Measurements from ENCODE around the gene TFEC. TPM values are rescaled to one million over a fixed set of nuclear protein-coding genes. Genes with fewer than 3 reads are reported as not detected.
"Not testable (repeated sequence)": the region's sequence is repeated elsewhere in the genome, so short reads cannot be mapped to it uniquely, and the experiment has no call there.

TFEC gene, protein sequence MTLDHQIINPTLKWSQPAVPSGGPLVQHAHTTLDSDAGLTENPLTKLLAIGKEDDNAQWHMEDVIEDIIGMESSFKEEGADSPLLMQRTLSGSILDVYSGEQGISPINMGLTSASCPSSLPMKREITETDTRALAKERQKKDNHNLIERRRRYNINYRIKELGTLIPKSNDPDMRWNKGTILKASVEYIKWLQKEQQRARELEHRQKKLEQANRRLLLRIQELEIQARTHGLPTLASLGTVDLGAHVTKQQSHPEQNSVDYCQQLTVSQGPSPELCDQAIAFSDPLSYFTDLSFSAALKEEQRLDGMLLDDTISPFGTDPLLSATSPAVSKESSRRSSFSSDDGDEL
- under 1 TPM; 0.14 to 0.16 TPM for total RNA-seq

DNA sequence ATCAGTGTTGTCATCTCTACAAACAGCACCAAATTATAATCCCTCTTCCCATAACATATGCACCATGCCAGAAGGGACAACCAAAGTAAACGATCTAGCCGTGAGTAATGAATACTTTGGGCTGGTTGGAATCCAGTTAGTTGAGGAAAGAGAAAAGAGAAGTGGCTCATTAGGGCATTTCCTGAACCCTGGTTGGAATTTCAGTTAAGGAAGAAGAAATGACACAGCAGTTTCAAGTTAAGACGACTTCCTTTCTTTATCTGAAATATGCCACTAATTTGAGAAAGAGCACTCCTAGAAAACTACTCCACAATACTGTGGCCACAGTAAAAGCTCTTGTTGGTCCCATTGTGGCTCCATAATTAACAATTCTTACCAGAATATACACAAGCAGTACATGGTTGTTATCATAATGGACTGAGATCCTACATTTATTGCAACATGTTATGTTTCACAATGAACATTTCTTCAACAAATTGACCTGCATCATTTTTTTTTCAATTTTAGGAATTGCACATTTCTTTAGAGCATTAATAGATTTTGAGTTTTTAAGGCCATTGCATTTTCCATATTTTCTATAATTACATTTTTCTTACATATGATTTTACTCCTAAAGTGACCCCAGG lies at the start of gene TFEC:
TSS of gene TFEC (minus strand) at position 113 of the 626 bp plus-strand sequence. CDS start 46,322 bp downstream, outside the sequence.
- Mint-ChIP-seq H3K27ac (no peak within 1 kb of the TSS), H3K27me3 (peaks cover 6% of the 10 kb centered on the region), H3K9me3 (no peaks in the 10 kb centered on the region), H3K36me3 (no peaks in the 10 kb centered on the region), H3K4me3 (no peak within 1 kb of the TSS), H3K4me1 (no peaks in the 10 kb centered on the region)
- DNase-seq: no peak

DNA sequence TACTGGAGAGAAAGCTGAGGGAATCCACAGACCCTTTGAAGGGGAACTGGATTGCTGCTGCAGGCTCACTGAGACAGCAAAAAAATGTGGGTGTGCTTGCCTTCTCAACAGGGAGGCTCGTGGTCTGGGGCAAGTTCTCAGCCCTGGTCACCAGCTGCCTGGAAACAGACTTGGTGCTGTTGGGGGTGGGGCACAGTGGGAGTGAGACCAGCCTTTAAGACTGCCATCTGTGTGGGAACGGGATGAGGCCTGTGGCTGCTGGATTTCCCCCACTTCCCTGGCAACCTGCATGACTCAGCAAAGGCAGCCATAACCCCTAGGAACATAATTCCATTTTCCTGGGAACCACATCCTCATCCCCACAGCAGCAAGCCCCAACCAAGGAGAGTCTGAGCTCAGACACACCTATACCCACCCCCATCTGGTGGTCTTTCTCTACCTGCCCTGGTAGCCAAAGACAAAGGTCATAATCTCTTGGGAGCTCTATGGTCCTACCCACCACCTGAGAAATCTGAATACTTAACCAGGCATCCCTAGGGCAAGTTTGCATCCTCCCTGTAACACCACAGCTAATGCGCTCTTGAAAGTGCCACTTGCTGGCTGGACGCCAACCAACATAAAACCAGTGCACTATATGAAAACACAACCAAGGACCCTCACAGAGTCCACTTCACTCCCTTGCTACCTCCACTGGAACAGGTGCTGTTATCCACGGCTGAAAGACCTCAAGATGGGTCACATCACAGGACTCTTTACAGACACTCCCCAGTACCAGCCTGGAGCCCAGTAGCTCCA lies 45.0 kb upstream of the TFEC start:
- H3K27ac Mint-ChIP-seq: no peak overlapping the region
- no peak for DNase-seq
- H3K4me3 Mint-ChIP-seq: no peak overlapping the region
- no peaks in the 10 kb centered on the region for H3K4me1 Mint-ChIP-seq
- no peaks in the 10 kb centered on the region for H3K36me3 Mint-ChIP-seq
- H3K27me3 Mint-ChIP-seq: no peaks in the 10 kb centered on the region
- H3K9me3 Mint-ChIP-seq: peaks cover 6% of the 10 kb centered on the region

DNA sequence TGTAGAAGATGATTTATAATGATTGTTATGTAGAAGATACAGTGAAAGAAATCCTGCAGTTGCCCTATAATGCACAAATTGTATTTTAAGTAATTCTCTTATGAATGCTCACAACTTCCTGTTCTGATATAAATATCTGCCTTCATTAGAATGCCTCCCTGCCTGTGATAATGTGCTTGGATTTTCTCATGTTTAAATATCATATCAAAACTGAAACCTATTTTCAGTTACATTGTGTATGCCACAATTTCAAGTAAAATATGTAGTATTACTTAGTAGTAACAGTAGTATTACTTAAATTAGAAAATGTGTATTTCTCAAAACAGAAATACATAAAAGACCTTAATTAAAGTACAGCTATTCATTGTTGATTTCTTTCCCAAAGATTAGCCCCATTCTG lies 41.1 kb upstream of the TFEC start:
- no peak overlapping the region for H3K4me3 Mint-ChIP-seq
- H3K9me3 Mint-ChIP-seq: no peaks in the 10 kb centered on the region
- no peak overlapping the region for H3K27ac Mint-ChIP-seq
- no peaks in the 10 kb centered on the region for H3K36me3 Mint-ChIP-seq
- no peak for DNase-seq
- no peaks in the 10 kb centered on the region for H3K4me1 Mint-ChIP-seq
- H3K27me3 Mint-ChIP-seq: no peaks in the 10 kb centered on the region

DNA sequence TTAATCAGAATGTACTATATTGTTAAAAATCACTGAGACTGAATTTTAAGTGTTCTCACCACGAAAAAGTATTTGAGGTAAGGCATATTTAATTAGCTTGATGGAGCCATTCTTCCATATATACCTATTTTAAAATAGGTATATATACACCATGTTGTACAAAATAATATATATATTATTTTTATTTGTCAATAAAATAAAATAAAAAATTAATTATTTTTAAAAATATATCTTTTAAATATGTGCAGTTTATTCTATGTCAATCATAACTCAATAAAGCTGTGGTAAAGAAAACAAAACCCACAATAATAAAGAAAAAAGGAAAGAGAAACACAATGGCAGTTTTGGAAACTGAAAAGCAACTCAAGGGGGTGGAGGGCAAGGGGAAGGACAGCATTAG lies 33.6 kb upstream of the TFEC start:
- no peak overlapping the region for H3K27ac Mint-ChIP-seq
- no peak for DNase-seq
- no peaks in the 10 kb centered on the region for H3K9me3 Mint-ChIP-seq
- no peaks in the 10 kb centered on the region for H3K36me3 Mint-ChIP-seq
- H3K4me1 Mint-ChIP-seq: no peaks in the 10 kb centered on the region
- H3K27me3 Mint-ChIP-seq: no peaks in the 10 kb centered on the region
- no peak overlapping the region for H3K4me3 Mint-ChIP-seq

DNA sequence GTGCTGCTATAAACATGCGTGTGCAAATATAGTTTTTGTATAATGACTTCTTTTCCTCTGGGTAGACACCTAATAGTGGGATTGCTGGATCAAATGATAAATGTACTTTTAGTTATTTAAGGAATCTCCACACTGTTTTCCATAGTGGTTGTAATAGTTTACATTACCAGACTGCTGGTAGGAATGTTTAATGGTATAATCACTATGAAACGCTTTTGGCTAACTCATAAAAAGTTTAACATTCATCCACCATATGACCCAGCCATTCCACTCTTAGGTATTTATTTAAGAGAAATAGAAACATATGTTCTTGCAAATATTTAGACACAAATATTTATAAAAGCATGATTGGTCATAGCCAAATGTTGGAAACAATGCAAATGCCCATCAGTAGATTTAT lies 32.1 kb upstream of the TFEC start:
- Mint-ChIP-seq H3K9me3 (no peaks in the 10 kb centered on the region), H3K27ac (no peak overlapping the region), H3K36me3 (no peaks in the 10 kb centered on the region), H3K27me3 (no peaks in the 10 kb centered on the region), H3K4me3 (no peak overlapping the region), H3K4me1 (no peaks in the 10 kb centered on the region)
- DNase-seq: no peak

DNA sequence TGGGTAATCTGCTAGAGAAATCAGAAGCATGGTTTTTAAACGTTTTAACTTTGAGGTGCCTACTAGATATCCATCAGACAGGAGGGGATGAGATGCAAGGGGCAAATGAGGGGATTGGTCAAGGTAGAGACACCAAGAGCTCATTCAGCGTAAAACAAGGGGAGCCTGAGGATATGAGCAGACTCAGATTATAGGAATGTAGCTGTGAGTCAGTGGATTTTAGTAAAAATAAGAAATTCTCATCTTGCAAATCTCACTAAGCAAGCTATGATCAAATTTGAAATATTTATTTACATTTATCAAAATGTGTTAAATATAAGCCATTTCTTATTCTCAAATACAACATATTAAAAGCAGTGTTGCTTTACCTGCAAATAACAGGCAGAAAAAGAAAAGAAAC lies 21.4 kb upstream of the TFEC start:
- Mint-ChIP-seq H3K4me3 (no peak overlapping the region), H3K9me3 (no peaks in the 10 kb centered on the region), H3K27me3 (no peaks in the 10 kb centered on the region), H3K36me3 (no peaks in the 10 kb centered on the region), H3K27ac (no peak overlapping the region), H3K4me1 (no peaks in the 10 kb centered on the region)
- DNase-seq: no peak

DNA sequence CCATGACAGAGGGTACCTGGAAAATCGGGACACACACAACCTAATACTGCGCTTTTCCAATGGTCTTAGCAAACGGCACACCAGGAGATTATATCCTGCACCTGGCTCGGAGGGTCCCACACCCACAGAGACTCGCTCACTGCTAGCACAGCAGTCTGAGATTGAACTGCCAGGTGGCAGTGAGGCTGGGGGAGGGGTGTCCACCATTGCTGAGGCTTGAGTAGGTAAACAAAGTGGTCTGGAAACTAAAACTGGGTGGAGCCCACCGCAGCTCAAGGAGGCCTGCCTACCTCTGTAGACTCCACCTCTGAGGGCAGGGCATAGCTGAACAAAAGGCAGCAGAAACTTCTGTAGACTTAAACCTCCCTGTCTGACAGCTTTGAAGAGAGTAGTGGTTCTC lies 16.7 kb upstream of the TFEC start:
- DNase-seq, H3K27ac Mint-ChIP-seq, H3K4me1 Mint-ChIP-seq, H3K4me3 Mint-ChIP-seq, H3K9me3 Mint-ChIP-seq, H3K36me3 Mint-ChIP-seq, H3K27me3 Mint-ChIP-seq: not testable (repeated sequence)

DNA sequence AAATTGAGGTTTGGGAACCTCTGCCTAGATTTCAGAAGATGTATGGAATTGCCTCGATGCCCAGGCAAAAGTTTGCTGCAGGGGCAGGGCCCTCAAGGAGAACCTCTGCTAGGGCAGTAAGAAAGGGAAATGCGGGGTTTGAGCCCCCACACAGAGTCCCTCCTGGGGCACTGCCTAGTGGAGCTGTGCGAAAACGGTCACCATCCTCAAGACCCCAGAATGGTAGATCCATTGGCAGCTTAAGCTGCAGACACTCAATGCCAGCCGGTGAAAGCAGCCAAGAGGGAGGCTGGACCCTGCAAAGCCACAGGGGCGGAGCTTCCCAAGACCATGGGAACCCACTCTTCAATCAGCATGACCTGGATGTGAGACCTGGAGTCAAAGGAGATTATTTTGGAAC lies 15.0 kb upstream of the TFEC start:
- Mint-ChIP-seq H3K27ac (no peak overlapping the region), H3K27me3 (no peaks in the 10 kb centered on the region), H3K36me3 (no peaks in the 10 kb centered on the region)

DNA sequence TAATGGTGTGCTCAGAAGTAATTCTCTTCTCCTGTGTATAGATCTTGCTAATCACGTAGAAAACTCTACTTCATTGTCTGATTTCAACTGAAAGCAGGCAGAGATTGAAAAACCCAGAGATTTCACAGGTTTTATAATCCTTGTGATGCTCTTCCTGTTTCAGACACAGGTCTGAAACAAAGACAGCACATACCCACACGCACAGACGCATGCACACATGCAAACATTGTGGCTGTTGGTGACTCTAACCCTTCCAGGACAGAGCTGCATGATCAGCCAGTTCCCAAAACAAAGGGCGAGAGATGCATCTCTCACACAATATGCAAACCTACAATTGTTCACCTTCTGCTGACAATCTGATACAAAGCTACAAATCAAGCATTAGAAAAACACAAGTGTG lies 11.1 kb upstream of the TFEC start:
- Mint-ChIP-seq H3K4me3 (no peak overlapping the region), H3K27ac (no peak overlapping the region), H3K36me3 (no peaks in the 10 kb centered on the region), H3K27me3 (peaks cover 3% of the 10 kb centered on the region), H3K9me3 (peaks cover 2% of the 10 kb centered on the region), H3K4me1 (no peaks in the 10 kb centered on the region)
- DNase-seq: no peak

More for the DNA sequence above, 15.0 kb upstream of the TFEC start:
- DNase-seq: no peak
- Mint-ChIP-seq H3K9me3 (peaks cover 2% of the 10 kb centered on the region), H3K4me1 (no peaks in the 10 kb centered on the region), H3K4me3 (no peak overlapping the region)

DNA sequence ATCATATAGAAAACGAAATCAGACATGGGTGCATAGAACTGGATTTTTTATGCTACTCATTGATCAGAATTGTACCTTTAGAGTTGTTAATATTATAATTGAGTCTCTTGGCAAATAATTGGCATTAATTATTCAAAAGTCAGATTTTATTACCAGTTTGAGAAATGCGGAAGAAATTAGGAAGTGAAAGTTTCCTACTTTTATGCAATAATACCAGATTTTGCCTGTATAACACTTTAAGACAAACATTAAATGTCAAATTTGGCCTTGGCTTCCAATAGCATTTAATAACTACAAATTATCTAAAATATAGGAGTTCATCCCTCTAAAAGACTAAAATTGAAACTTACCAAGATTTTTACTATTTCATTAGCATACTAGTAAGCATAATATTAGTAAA lies 6.8 kb upstream of the TFEC start:
- Mint-ChIP-seq H3K27ac (no peak overlapping the region), H3K4me1 (no peaks in the 10 kb centered on the region), H3K27me3 (peaks cover 3% of the 10 kb centered on the region), H3K4me3 (no peak overlapping the region), H3K9me3 (no peaks in the 10 kb centered on the region), H3K36me3 (no peaks in the 10 kb centered on the region)
- DNase-seq: no peak

DNA sequence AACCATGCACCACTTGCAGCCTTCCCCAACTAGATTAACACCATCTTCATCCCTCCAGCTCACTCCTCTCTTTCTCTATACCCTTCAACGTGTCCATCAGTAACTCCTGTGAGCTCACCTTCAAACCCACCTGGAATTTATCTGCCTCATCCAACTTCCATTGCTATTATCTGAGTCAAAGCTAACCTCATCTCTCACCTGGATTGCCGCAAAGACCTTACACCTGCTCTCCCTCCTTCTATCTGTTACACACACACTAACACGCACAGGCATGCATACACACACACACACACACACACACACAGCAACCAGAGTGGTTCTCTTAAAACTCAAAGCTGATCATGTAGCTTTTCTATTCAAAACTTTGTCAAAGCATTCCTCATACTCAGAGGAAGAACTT lies 3.8 kb upstream of the TFEC start:
- no peak for DNase-seq
- Mint-ChIP-seq H3K27ac (no peak overlapping the region), H3K4me1 (no peaks in the 10 kb centered on the region), H3K27me3 (peaks cover 6% of the 10 kb centered on the region), H3K36me3 (no peaks in the 10 kb centered on the region), H3K9me3 (no peaks in the 10 kb centered on the region), H3K4me3 (no peak overlapping the region)

DNA sequence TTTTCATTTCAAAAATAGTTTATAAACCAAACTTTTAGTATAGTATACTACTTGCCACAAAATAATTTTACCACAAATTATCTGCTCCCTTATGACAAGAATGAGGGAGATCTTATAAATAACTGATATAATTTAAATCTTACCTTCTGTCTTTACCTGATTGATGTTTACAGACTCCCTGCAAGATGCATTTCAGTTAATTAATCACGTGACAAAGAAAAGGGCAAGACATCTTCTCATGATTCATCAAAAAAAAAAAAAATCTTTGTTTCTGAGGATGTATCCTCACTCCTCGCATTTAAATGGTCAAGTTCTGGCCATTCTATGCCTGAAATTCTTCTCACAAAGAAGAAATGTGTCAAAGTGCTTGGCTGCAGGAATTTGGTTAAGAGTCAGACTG lies 2.3 kb upstream of the TFEC start:
- peaks cover 6% of the 10 kb centered on the region for H3K27me3 Mint-ChIP-seq

DNA sequence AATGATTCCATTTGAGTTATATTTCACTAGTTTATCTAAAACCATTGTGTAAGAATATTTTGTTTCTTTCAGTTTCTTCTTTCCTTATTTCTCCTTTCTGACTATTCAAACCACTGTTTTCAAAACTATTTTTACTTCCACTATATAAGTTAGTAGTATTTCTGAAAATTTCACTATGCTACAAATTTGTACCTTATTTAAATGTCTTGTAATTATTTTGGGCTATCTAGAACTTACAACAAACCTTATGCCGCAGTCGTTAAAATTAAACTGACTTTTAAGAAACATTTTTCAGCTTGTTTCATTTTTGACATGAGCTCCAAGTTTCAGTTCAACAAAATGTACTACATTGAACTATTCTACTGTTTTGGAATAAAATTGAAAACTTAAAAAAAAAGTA lies 1.8 kb downstream of the TFEC start:
- DNase-seq: no peak
- Mint-ChIP-seq H3K4me1 (no peaks in the 10 kb centered on the region), H3K36me3 (no peaks in the 10 kb centered on the region), H3K27me3 (peaks cover 6% of the 10 kb centered on the region), H3K27ac (no peak overlapping the region), H3K9me3 (no peaks in the 10 kb centered on the region), H3K4me3 (no peak overlapping the region)

More for the DNA sequence above, 2.3 kb upstream of the TFEC start:
- Mint-ChIP-seq H3K9me3 (no peaks in the 10 kb centered on the region), H3K4me1 (no peaks in the 10 kb centered on the region), H3K27ac (no peak overlapping the region), H3K36me3 (no peaks in the 10 kb centered on the region), H3K4me3 (no peak overlapping the region)
- DNase-seq: no peak

DNA sequence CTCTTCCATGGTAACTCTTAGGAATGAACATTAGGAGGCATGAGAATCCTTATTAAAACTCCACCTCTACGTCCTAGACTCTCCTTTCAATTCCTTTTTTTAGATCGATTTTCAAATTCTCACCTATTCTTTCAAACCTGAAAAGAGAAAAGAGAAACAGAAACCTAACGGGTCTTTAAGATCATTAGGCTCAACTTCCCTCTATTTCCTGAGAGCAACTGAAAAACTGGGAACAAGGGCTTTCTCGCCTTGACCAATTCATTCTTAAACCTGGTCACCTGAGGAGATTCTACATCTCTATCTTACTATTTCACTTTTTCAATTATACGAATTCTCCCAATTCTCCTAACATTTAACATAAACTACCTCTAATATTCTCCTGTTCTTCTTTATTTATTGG lies 2.8 kb downstream of the TFEC start:
- no peak for DNase-seq
- Mint-ChIP-seq H3K36me3 (no peaks in the 10 kb centered on the region), H3K27ac (no peak overlapping the region), H3K27me3 (peaks cover 6% of the 10 kb centered on the region), H3K4me3 (no peak overlapping the region), H3K4me1 (no peaks in the 10 kb centered on the region), H3K9me3 (no peaks in the 10 kb centered on the region)

Data from activated naive CD8-positive, alpha-beta T cell treated with anti-CD3 and anti-CD28 coated beads for 36 hours (primary cell).